GM13976 (cell line): ENCODE data around the gene TRAF4.

Experiments used
- DNase-seq: peaks from one replicate; pipeline ENCODE4 v3.0.0; 2012; ENCODE audit warnings: low spot score
- CTCF ChIP-seq: IDR thresholded peaks from 2 replicates; pipeline ENCODE4 v1.5.1; 2012; ENCODE audit warnings: borderline replicate concordance, mild to moderate bottlenecking; ENCODE audit not compliant: insufficient read depth; ENCODE audit errors: extremely low read depth, missing control alignments, control extremely low read depth
- in situ Hi-C: fragments of 300-500 bp; cut with MboI; formaldehyde crosslinking; loops from one replicate; pipeline ENCODE4 v1.12.0; 2022; ENCODE audit warnings: low sequenced_read_pairs, mixed read lengths, inconsistent platforms; ENCODE audit not compliant: unreplicated experiment

The TRAF4 gene

GRCh38 chr17:28726226-28726626 is 17.6 kb upstream of the TRAF4 start, which contains the start of gene TLCD1:
TLCD1 (minus strand) TSS chr17:28726233; CDS start chr17:28726097, 136 bp downstream.
- in situ Hi-C loops, result loop anchor here (25.0 kb wide), 1 partner anchor 386 kb away; no protein-coding TSS in a partner anchor
- TF ChIP-seq CTCF, result no peak
- DNase-seq, result peak; percentile 86

- DNase-seq, result peak; percentile 87
- in situ Hi-C loops, result loop anchor here (25.0 kb wide), 1 partner anchor 385 kb away; no protein-coding TSS in a partner anchor
- TF ChIP-seq CTCF, result peak; percentile 99
Measured at GRCh38 chr17:28726627-28727491, 17.0 kb upstream of the TRAF4 start.

GRCh38 chr17:28728364-28729200 is 15.2 kb upstream of the TRAF4 start, which contains the start of gene NEK8:
NEK8 (plus strand) TSS chr17:28728788; CDS start chr17:28728814, 26 bp downstream.
- no peak for TF ChIP-seq CTCF
- in situ Hi-C loops, result loop anchor here (25.0 kb wide), 1 partner anchor 384 kb away; no protein-coding TSS in a partner anchor
- DNase-seq, result peak; percentile 89

GRCh38 chr17:28729950-28730330 is 13.9 kb upstream of the TRAF4 start:
- TF ChIP-seq CTCF, result no peak
- in situ Hi-C loops, result loop anchor here (25.0 kb wide), 1 partner anchor 382 kb away; no protein-coding TSS in a partner anchor
- DNase-seq, result no peak

- no peak for DNase-seq
- TF ChIP-seq CTCF, result no peak
- in situ Hi-C loops, result loop anchor here (25.0 kb wide), 1 partner anchor 379 kb away; no protein-coding TSS in a partner anchor
Measured at GRCh38 chr17:28733346-28733745, 10.5 kb upstream of the TRAF4 start.

GRCh38 chr17:28734712-28735241 is 9.0 kb upstream of the TRAF4 start:
- no peak for DNase-seq
- in situ Hi-C loops, result loop anchor here (25.0 kb wide), 1 partner anchor 378 kb away; no protein-coding TSS in a partner anchor
- no peak for TF ChIP-seq CTCF
